WTC11 (cell line): Measurements from ENCODE around the gene VAC14.

Experiments used
- ARID4B ChIP-seq: sonication (generic); formaldehyde crosslinking; IDR thresholded peaks from 2 replicates; pipeline ENCODE4 v1.8.0; 2023; ENCODE audit warnings: missing genetic modification reagents, mild to moderate bottlenecking, borderline replicate concordance
- CREB1 ChIP-seq: sonication (generic); formaldehyde crosslinking; IDR thresholded peaks from 2 replicates; pipeline ENCODE4 v1.8.0; 2023; ENCODE audit warnings: mild to moderate bottlenecking, missing genetic modification reagents
- CTCF ChIP-seq: fragments of 200-600 bp; IDR thresholded peaks from 2 replicates; pipeline ENCODE4 v1.8.0; 2022; ENCODE audit warnings: antibody characterized with exemption
- ESRRA ChIP-seq: sonication (generic); formaldehyde crosslinking; IDR thresholded peaks from 2 replicates; pipeline ENCODE4 v1.8.1; 2022; ENCODE audit warnings: mild to moderate bottlenecking, missing genetic modification reagents, borderline replicate concordance
- JUN ChIP-seq: sonication (generic); formaldehyde crosslinking; IDR thresholded peaks from 2 replicates; pipeline ENCODE4 v1.8.0; 2023; ENCODE audit warnings: mild to moderate bottlenecking, missing genetic modification reagents
- MAX ChIP-seq: sonication (generic); formaldehyde crosslinking; IDR thresholded peaks from 2 replicates; pipeline ENCODE4 v1.8.0; 2022; ENCODE audit warnings: mild to moderate bottlenecking, missing genetic modification reagents
- MLX ChIP-seq: sonication (generic); formaldehyde crosslinking; IDR thresholded peaks from 2 replicates; pipeline ENCODE4 v1.8.1; 2023; ENCODE audit warnings: mild to moderate bottlenecking, missing genetic modification reagents, moderate library complexity
- NR3C1 ChIP-seq: sonication (generic); formaldehyde crosslinking; conservative IDR thresholded peaks from 2 replicates; pipeline ENCODE4 v1.8.1; 2023; ENCODE audit warnings: low read depth, mild to moderate bottlenecking, missing genetic modification reagents
- OVOL2 ChIP-seq: fragments of 250-450 bp; sonication (Bioruptor Pico); IDR thresholded peaks from 2 replicates; pipeline ENCODE4 v1.9.0; 2021; ENCODE audit warnings: mild to moderate bottlenecking, borderline replicate concordance
- USF1 ChIP-seq: sonication (generic); formaldehyde crosslinking; IDR thresholded peaks from 2 replicates; pipeline ENCODE4 v1.8.0; 2022; ENCODE audit warnings: mild to moderate bottlenecking, missing genetic modification reagents
- ZNF281 ChIP-seq: sonication (generic); formaldehyde crosslinking; IDR thresholded peaks from 2 replicates; pipeline ENCODE4 v1.8.0; 2023; ENCODE audit warnings: mild to moderate bottlenecking, missing genetic modification reagents
- ZNF423 ChIP-seq: fragments of 250-450 bp; sonication (Bioruptor Pico); IDR thresholded peaks from 2 replicates; pipeline ENCODE4 v2.1.2; 2022; ENCODE audit warnings: mild to moderate bottlenecking, moderate library complexity

GRCh38 chr16:70686376-70687101 lies 114.4 kb downstream of the VAC14 start:
- TF ChIP-seq CREB1 (CRISPR knock-in tag): no peak
- TF ChIP-seq NR3C1 (CRISPR knock-in tag): no peak
- no peak for TF ChIP-seq JUN (CRISPR knock-in tag)
- no peak for TF ChIP-seq CTCF
- TF ChIP-seq ESRRA (CRISPR knock-in tag): no peak
- no peak for TF ChIP-seq ZNF281 (CRISPR knock-in tag)
- no peak for TF ChIP-seq USF1 (CRISPR knock-in tag)
- no peak for TF ChIP-seq OVOL2 (CRISPR knock-in tag)
- TF ChIP-seq MLX (CRISPR knock-in tag): no peak
- TF ChIP-seq ARID4B: no peak
- no peak for TF ChIP-seq ZNF423 (CRISPR knock-in tag)
- no peak; the same call in none of the 2 replicates for TF ChIP-seq MAX (CRISPR knock-in tag)
